ENCODE measurements around the gene NTSR2.

GRCh38 chr2:11657646-11658045, 12.3 kb downstream of the NTSR2 start:
- TF ChIP-seq CTCF (IDR thresholded peaks at IDR 0.05) (no peak), EP300 (IDR thresholded peaks at IDR 0.05) (no peak), POLR2A (IDR thresholded peaks at IDR 0.05) (no peak)
